ENCODE measurements around the gene PLXDC2.

PLXDC2 gene

GRCh38 chr10:19946245-19946644, 130.0 kb downstream of the PLXDC2 start:
- no peak for DNase-seq

- no peak for DNase-seq
Measured at GRCh38 chr10:19946791-19947190, 130.6 kb downstream of the PLXDC2 start.

GRCh38 chr10:19947215-19947614, 131.0 kb downstream of the PLXDC2 start:
- no peak for DNase-seq

- no peak for DNase-seq
Measured at GRCh38 chr10:19947656-19948055, 131.4 kb downstream of the PLXDC2 start.

GRCh38 chr10:19952224-19953010, 136.2 kb downstream of the PLXDC2 start:
- DNase-seq = no peak

GRCh38 chr10:19954601-19955000, 138.4 kb downstream of the PLXDC2 start:
- no peak for DNase-seq

GRCh38 chr10:19956516-19957032, 140.3 kb downstream of the PLXDC2 start:
- DNase-seq = no peak

- DNase-seq = no peak
Measured at GRCh38 chr10:19958787-19959186, 142.6 kb downstream of the PLXDC2 start.

GRCh38 chr10:19961076-19962053, 145.1 kb downstream of the PLXDC2 start:
- DNase-seq = no peak

- DNase-seq = no peak
Measured at GRCh38 chr10:19964625-19965024, 148.4 kb downstream of the PLXDC2 start.

GRCh38 chr10:19966751-19967150, 150.5 kb downstream of the PLXDC2 start:
- no peak for DNase-seq

- no peak for DNase-seq
Measured at GRCh38 chr10:19967981-19968380, 151.7 kb downstream of the PLXDC2 start.

GRCh38 chr10:19968745-19969144, 152.5 kb downstream of the PLXDC2 start:
- no peak for DNase-seq

- no peak for DNase-seq
Measured at GRCh38 chr10:19970256-19970655, 154.0 kb downstream of the PLXDC2 start.

- no peak for DNase-seq
Measured at GRCh38 chr10:19970717-19971116, 154.5 kb downstream of the PLXDC2 start.

GRCh38 chr10:19971343-19972052, 155.3 kb downstream of the PLXDC2 start:
- DNase-seq = no peak

- DNase-seq = no peak
Measured at GRCh38 chr10:19974138-19974537, 157.9 kb downstream of the PLXDC2 start.

GRCh38 chr10:19974554-19974953, 158.3 kb downstream of the PLXDC2 start:
- DNase-seq = no peak

GRCh38 chr10:19977097-19977521, 160.9 kb downstream of the PLXDC2 start:
- DNase-seq = no peak

GRCh38 chr10:19979628-19980027, 163.4 kb downstream of the PLXDC2 start:
- no peak for DNase-seq

GRCh38 chr10:19983880-19984565, 167.8 kb downstream of the PLXDC2 start:
- no peak for DNase-seq

- DNase-seq = no peak
Measured at GRCh38 chr10:19985745-19986144, 169.5 kb downstream of the PLXDC2 start.

Measured in NCI-H2107 (cell line).